ENCODE results near the gene ZNF652.

- TF ChIP-seq, protein P1, sequence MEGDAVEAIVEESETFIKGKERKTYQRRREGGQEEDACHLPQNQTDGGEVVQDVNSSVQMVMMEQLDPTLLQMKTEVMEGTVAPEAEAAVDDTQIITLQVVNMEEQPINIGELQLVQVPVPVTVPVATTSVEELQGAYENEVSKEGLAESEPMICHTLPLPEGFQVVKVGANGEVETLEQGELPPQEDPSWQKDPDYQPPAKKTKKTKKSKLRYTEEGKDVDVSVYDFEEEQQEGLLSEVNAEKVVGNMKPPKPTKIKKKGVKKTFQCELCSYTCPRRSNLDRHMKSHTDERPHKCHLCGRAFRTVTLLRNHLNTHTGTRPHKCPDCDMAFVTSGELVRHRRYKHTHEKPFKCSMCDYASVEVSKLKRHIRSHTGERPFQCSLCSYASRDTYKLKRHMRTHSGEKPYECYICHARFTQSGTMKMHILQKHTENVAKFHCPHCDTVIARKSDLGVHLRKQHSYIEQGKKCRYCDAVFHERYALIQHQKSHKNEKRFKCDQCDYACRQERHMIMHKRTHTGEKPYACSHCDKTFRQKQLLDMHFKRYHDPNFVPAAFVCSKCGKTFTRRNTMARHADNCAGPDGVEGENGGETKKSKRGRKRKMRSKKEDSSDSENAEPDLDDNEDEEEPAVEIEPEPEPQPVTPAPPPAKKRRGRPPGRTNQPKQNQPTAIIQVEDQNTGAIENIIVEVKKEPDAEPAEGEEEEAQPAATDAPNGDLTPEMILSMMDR (IDR thresholded peaks at IDR 0.05; ENCODE audit: low read depth, low read length, poor library complexity, severe bottlenecking), result no peak
- no peak for TF ChIP-seq EZH2phosphoT487 (IDR thresholded peaks at IDR 0.05; ENCODE audit: borderline replicate concordance, low read length)
Observed at GRCh38 chr17:49363251-49363650, 1.2 kb upstream of the ZNF652 start.
